Panc1 (cell line): Measurements from ENCODE around the gene AGPAT3.

Source experiments
- CTCF ChIP-seq: fragments of 450-650 bp; IDR thresholded peaks from 2 replicates; pipeline ENCODE4 v1.5.1; 2017; ENCODE audit warnings: mild to moderate bottlenecking
- POLR2AphosphoS5 ChIP-seq: IDR thresholded peaks from 2 replicates; pipeline ENCODE4 v1.6.1; 2012; ENCODE audit warnings: mild to moderate bottlenecking, low read depth, low read length, moderate library complexity
- REST ChIP-seq, 2 experiments: IDR thresholded peaks; 2 replicates each; pipeline ENCODE4 v1.6.1; 2011 to 2012; ENCODE audit warnings: low read depth in 2 of 2, control low read depth in 1 of 2, low read length in 1 of 2, mild to moderate bottlenecking in 1 of 2, moderate library complexity in 1 of 2; ENCODE audit not compliant: insufficient read depth in 1 of 2
- SIN3A ChIP-seq: IDR thresholded peaks from 2 replicates; pipeline ENCODE4 v1.6.1; 2012; ENCODE audit warnings: low read depth, mild to moderate bottlenecking, low read length, moderate library complexity, borderline replicate concordance; ENCODE audit not compliant: insufficient read depth

- TF ChIP-seq CTCF (no peak), POLR2AphosphoS5 (no peak), REST (IDR thresholded peaks at IDR 0.05; ENCODE audit: insufficient read depth in 1 of 2, low read depth in 2 of 2, low read length in 1 of 2) (no peak), SIN3A (no peak)
Observed at GRCh38 chr21:43992121-43992520, 127.1 kb downstream of the AGPAT3 start.
